GM23338 (cell line): Measurements from ENCODE around the gene NANS. TPM values are rescaled to one million over a fixed set of nuclear protein-coding genes. Genes with fewer than 3 reads are reported as not detected.

Experiments used
- ATAC-seq: fragments of 200-7000 bp; cut with Tn5 transposase; 3 replicates; pipeline ENCODE4 v1.9.1; 2020
- DNase-seq: peaks from one replicate; pipeline ENCODE4 v3.0.0-alpha.2; 2015; ENCODE audit warnings: low spot score
- H2AFZ ChIP-seq: fragments of 200-600 bp; sonication (generic); 2 replicates; pipeline ENCODE4 v1.8.0; 2016; ENCODE audit warnings: antibody characterized with exemption, mild to moderate bottlenecking, moderate library complexity
- H3F3A ChIP-seq: fragments of 200-600 bp; sonication (generic); replicated peaks from 2 replicates; pipeline ENCODE4 v1.8.0; 2017; ENCODE audit warnings: antibody characterized with exemption, mixed run types, low read depth
- H3K27ac ChIP-seq: fragments of 200-600 bp; sonication (generic); 2 replicates; pipeline ENCODE4 v1.6.1; 2016; ENCODE audit warnings: low read depth
- H3K27me3 ChIP-seq: fragments of 200-600 bp; sonication (generic); 2 replicates; pipeline ENCODE4 v1.8.0; 2016; ENCODE audit warnings: mild to moderate bottlenecking, mixed run types, moderate library complexity; ENCODE audit not compliant: insufficient read depth
- H3K36me3 ChIP-seq: fragments of 200-600 bp; sonication (generic); 2 replicates; pipeline ENCODE4 v1.8.0; 2016; ENCODE audit warnings: mild to moderate bottlenecking; ENCODE audit not compliant: insufficient read depth
- H3K4me1 ChIP-seq: fragments of 200-600 bp; sonication (generic); 2 replicates; pipeline ENCODE4 v1.8.0; 2016; ENCODE audit warnings: mild to moderate bottlenecking, moderate library complexity; ENCODE audit not compliant: insufficient read depth
- H3K4me2 ChIP-seq: fragments of 200-600 bp; sonication (generic); 2 replicates; pipeline ENCODE4 v1.7.1; 2017; ENCODE audit warnings: mixed run types
- H3K4me3 ChIP-seq: fragments of 200-600 bp; sonication (generic); 2 replicates; pipeline ENCODE4 v1.6.1; 2016; ENCODE audit warnings: mixed run types
- H3K79me2 ChIP-seq: fragments of 200-600 bp; sonication (generic); replicated peaks from 2 replicates; pipeline ENCODE4 v1.8.0; 2017; ENCODE audit warnings: mild to moderate bottlenecking; ENCODE audit not compliant: insufficient read depth
- H3K9me2 ChIP-seq: fragments of 200-600 bp; sonication (generic); 2 replicates; pipeline ENCODE4 v1.8.0; 2017; ENCODE audit not compliant: insufficient read depth
- H4K20me1 ChIP-seq: fragments of 200-600 bp; sonication (generic); replicated peaks from 2 replicates; pipeline ENCODE4 v1.8.0; 2017; ENCODE audit warnings: mild to moderate bottlenecking; ENCODE audit not compliant: insufficient read depth
- H3K27ac Mint-ChIP-seq: 2 replicates; pipeline ENCODE4 v1.8.0; 2020; ENCODE audit warnings: inconsistent platforms, mild to moderate bottlenecking, moderate library complexity, mixed read lengths
- H3K27me3 Mint-ChIP-seq: 3 replicates; pipeline ENCODE4 v1.8.0; 2022; ENCODE audit warnings: low read depth, mild to moderate bottlenecking, moderate library complexity, mixed read lengths, inconsistent platforms; ENCODE audit not compliant: insufficient read depth, poor library complexity
- H3K36me3 Mint-ChIP-seq: 3 replicates; pipeline ENCODE4 v1.8.0; 2021; ENCODE audit warnings: low read depth, mild to moderate bottlenecking, inconsistent platforms, moderate library complexity, mixed read lengths
- H3K4me1 Mint-ChIP-seq: 3 replicates; pipeline ENCODE4 v1.8.0; 2020; ENCODE audit warnings: mild to moderate bottlenecking, inconsistent platforms, mixed read lengths
- H3K4me3 Mint-ChIP-seq: 3 replicates; pipeline ENCODE4 v1.8.0; 2021; ENCODE audit warnings: moderate library complexity, mild to moderate bottlenecking, inconsistent platforms, mixed read lengths
- H3K9me3 Mint-ChIP-seq: 3 replicates; pipeline ENCODE4 v1.8.0; 2020; ENCODE audit warnings: moderate library complexity, mild to moderate bottlenecking, inconsistent platforms, mixed read lengths
- CREB1 ChIP-seq: fragments of 250-450 bp; sonication (Bioruptor Pico); IDR thresholded peaks from 2 replicates; pipeline ENCODE4 v1.5.0; 2020; ENCODE audit warnings: low read depth, mild to moderate bottlenecking, moderate library complexity
- CTCF ChIP-seq, 2 experiments: fragments of 200-600 bp in 1 of 2; sonication (generic) in 1 of 2; conservative IDR thresholded peaks; 2 replicates each; pipeline versions ENCODE4 v1.5.1 to v1.6.1; 2016 to 2017; ENCODE audit warnings: antibody characterized with exemption in 2 of 2, low read depth in 2 of 2, mild to moderate bottlenecking in 2 of 2, moderate library complexity in 1 of 2
- ETS1 ChIP-seq: IDR thresholded peaks from 2 replicates; pipeline ENCODE4 v1.6.1; 2016; ENCODE audit warnings: antibody characterized with exemption
- EZH2 ChIP-seq: fragments of 200-600 bp; sonication (generic); IDR thresholded peaks from one replicate; pipeline ENCODE4 v1.8.0; 2017; ENCODE audit warnings: antibody characterized with exemption, mild to moderate bottlenecking, low read depth; ENCODE audit not compliant: unreplicated experiment
- EZH2phosphoT487 ChIP-seq: fragments of 200-600 bp; sonication (generic); IDR thresholded peaks from one replicate; pipeline ENCODE4 v1.8.1; 2018; ENCODE audit warnings: antibody characterized with exemption; ENCODE audit not compliant: unreplicated experiment
- JUNB ChIP-seq: IDR thresholded peaks from one replicate; pipeline ENCODE4 v1.6.1; 2016; ENCODE audit warnings: antibody characterized with exemption; ENCODE audit not compliant: unreplicated experiment
- NANOG ChIP-seq: IDR thresholded peaks from 2 replicates; pipeline ENCODE4 v1.6.1; 2016; ENCODE audit warnings: antibody characterized with exemption, borderline replicate concordance
- POLR2AphosphoS5 ChIP-seq: IDR thresholded peaks from 2 replicates; pipeline ENCODE4 v1.6.1; 2016; ENCODE audit warnings: antibody characterized with exemption, low read depth
- STAT1 ChIP-seq: IDR thresholded peaks from one replicate; pipeline ENCODE4 v1.6.1; 2016; ENCODE audit warnings: antibody characterized with exemption; ENCODE audit not compliant: unreplicated experiment
- ZNF114 ChIP-seq: fragments of 250-450 bp; sonication (Bioruptor Pico); IDR thresholded peaks from 2 replicates; pipeline ENCODE4 v1.5.0; 2020; ENCODE audit warnings: mild to moderate bottlenecking, moderate library complexity
- ZNF331 ChIP-seq: fragments of 250-450 bp; sonication (Bioruptor Pico); IDR thresholded peaks from 2 replicates; pipeline ENCODE4 v1.5.0; 2020; ENCODE audit warnings: low read depth, mild to moderate bottlenecking, moderate library complexity
- ZNF462 ChIP-seq: fragments of 250-450 bp; sonication (Bioruptor Pico); IDR thresholded peaks from 2 replicates; pipeline ENCODE4 v1.5.0; 2020; ENCODE audit warnings: mild to moderate bottlenecking, moderate library complexity
- polyA plus RNA-seq: library from polyadenylated mRNA; unstranded; fragments of >200 nt; fragmentation: Nextera tagmentation; extraction: Ambion mirVana; gene quantifications from 2 replicates; pipeline ENCODE4 v1.2.1, GENCODE V29; 2016
- total RNA-seq: library from RNA; depleted of rRNA; stranded (reverse); fragments of >200 nt; shearing (Covaris generic); gene quantifications from 2 replicates; pipeline ENCODE4 v1.2.3, GENCODE V29; 2014
- TF ChIP-seq, protein P1 (sequence below): IDR thresholded peaks from one replicate; pipeline ENCODE4 v1.6.1; 2018; ENCODE audit warnings: antibody characterized with exemption; ENCODE audit not compliant: unreplicated experiment

NANS gene
- total and polyA plus RNA-seq, 2 experiments from 2014 or later, result 67.3 to 77.4 TPM

DNA sequence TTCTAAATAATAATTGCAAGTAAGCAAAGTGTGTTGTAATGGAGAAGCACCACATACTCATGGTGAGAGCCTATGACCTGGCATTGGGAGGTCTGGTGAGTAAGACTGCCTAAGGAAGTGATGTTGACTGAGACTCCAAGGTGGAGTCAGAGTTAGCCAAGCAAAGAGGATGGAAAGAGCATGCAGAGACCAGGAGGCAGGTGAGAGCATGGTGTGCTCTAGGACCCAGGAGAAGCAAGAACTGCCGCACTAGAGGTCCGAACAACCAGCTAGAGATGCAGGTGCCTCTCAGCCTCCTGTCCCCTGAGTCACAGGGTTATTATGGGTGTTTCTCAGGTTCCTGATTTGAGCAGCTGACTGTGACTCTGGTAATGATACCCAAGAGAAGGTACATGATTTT, 46.1 kb upstream of the NANS start:
- Histone ChIP-seq H3K4me1 (no peaks in the 10 kb centered on the region), H3K27me3 (no peaks in the 10 kb centered on the region), H3K79me2 (no peaks in the 10 kb centered on the region), H4K20me1 (peaks cover 25% of the 10 kb centered on the region), H3F3A (0 out of 2 replicates have a peak, but pooled peaks cover 3% of the 10 kb centered on the region), H2AFZ (no peak overlapping the region), H3K9me2 (no peaks in the 10 kb centered on the region), H3K27ac (no peak overlapping the region), H3K4me2 (no peak overlapping the region), H3K36me3 (peaks cover 61% of the 10 kb centered on the region), H3K4me3 (no peak overlapping the region)
- TF ChIP-seq CREB1 (CRISPR knock-in tag) (no peak), ZNF462 (no peak), EZH2phosphoT487 (no peak), EZH2 (no peak), ZNF331 (CRISPR knock-in tag) (no peak), POLR2AphosphoS5 (no peak), JUNB (no peak), STAT1 (no peak), CTCF (conservative IDR thresholded peaks at IDR 0.05; ENCODE audit: low read depth in 2 of 2) (no peak), ETS1 (no peak), ZNF114 (CRISPR knock-in tag) (no peak), NANOG (no peak)
- TF ChIP-seq, protein P1, sequence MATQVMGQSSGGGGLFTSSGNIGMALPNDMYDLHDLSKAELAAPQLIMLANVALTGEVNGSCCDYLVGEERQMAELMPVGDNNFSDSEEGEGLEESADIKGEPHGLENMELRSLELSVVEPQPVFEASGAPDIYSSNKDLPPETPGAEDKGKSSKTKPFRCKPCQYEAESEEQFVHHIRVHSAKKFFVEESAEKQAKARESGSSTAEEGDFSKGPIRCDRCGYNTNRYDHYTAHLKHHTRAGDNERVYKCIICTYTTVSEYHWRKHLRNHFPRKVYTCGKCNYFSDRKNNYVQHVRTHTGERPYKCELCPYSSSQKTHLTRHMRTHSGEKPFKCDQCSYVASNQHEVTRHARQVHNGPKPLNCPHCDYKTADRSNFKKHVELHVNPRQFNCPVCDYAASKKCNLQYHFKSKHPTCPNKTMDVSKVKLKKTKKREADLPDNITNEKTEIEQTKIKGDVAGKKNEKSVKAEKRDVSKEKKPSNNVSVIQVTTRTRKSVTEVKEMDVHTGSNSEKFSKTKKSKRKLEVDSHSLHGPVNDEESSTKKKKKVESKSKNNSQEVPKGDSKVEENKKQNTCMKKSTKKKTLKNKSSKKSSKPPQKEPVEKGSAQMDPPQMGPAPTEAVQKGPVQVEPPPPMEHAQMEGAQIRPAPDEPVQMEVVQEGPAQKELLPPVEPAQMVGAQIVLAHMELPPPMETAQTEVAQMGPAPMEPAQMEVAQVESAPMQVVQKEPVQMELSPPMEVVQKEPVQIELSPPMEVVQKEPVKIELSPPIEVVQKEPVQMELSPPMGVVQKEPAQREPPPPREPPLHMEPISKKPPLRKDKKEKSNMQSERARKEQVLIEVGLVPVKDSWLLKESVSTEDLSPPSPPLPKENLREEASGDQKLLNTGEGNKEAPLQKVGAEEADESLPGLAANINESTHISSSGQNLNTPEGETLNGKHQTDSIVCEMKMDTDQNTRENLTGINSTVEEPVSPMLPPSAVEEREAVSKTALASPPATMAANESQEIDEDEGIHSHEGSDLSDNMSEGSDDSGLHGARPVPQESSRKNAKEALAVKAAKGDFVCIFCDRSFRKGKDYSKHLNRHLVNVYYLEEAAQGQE, result no peak
- Mint-ChIP-seq H3K4me3 (no peak overlapping the region), H3K27me3 (peaks cover 3% of the 10 kb centered on the region), H3K36me3 (peaks cover 85% of the 10 kb centered on the region), H3K4me1 (0 out of 3 replicates have a peak, but pooled peaks cover 2% of the 10 kb centered on the region), H3K9me3 (no peaks in the 10 kb centered on the region), H3K27ac (no peak overlapping the region)
- DNase-seq, result peak; percentile 56
- ATAC-seq, result peak; percentile 87
